GM06990 (cell line): ENCODE data around the gene JADE2.

Experiments used
- DNase-seq: peaks from one replicate; pipeline ENCODE4 v3.0.0-alpha.2; 2011; ENCODE audit not compliant: insufficient read length; ENCODE audit errors: extremely low read depth
- H3K27me3 ChIP-seq: replicated peaks from 2 replicates; pipeline ENCODE4 v1.6.0; 2011; ENCODE audit warnings: low read length; ENCODE audit not compliant: control insufficient read depth, insufficient read depth
- H3K36me3 ChIP-seq: 2 replicates; pipeline ENCODE4 v1.5.1; 2011; ENCODE audit warnings: low read length; ENCODE audit not compliant: control insufficient read depth, insufficient read depth
- H3K4me3 ChIP-seq: replicated peaks from 2 replicates; pipeline ENCODE4 v1.5.1; 2011; ENCODE audit warnings: low read depth, mild to moderate bottlenecking, control low read depth, low read length
- CTCF ChIP-seq: IDR thresholded peaks from 2 replicates; pipeline ENCODE4 v1.5.1; 2011; ENCODE audit warnings: low read length, control low read depth, mild to moderate bottlenecking, inconsistent platforms; ENCODE audit not compliant: insufficient read depth, poor library complexity, severe bottlenecking

The JADE2 gene

DNA sequence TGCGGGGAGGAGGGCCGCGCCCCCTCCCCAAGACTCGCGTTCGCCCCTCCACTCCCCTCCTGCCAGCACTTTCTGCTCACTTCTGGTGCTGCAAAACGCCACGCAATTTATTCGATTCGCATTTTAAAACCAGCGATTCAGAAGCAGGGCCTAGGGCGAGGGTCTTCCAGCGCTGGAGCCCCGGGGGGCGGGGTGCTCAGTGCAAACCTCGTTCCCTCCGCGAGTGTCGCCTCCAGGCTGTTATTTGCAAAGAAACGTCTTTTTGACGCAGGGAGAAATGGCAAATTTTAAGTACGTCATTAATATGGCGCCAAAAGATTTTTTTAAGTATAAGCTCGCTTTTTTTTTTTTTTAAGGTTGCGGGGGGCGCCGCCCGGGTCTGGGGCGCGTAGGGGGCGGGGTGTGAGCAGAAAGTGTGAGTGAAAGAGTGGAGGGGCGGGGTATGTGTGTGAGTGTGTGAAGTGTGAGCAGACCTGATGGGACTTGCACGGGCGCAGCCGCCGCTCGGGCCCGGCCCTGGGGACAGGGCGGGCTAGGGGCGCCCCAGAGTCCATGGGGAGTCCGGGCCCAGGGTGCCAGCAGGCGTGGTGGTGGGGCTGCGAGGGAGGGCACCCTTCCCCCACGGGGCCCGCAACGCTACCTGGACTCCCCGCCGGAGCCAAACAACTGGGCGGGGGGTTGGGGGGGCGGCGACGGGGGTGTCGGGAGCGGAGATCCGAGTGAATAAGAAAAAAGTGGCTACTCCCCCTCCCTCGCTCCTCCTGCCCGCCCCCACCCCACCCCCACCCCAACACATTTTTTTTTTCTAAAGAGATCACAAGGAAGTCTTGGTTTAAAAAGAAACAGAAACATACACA is at the start of gene JADE2:
Gene JADE2, plus strand, starts transcription at position 845 of the 857 bp plus-strand sequence. CDS start 10,188 bp downstream, outside the sequence.
- H3K4me3 ChIP-seq: peak within 1 kb of the TSS; percentile 90
- DNase-seq: peak; percentile 87
- H3K27me3 ChIP-seq: no peaks in the 10 kb centered on the region
- no peak for TF ChIP-seq CTCF
- no peaks in the 10 kb centered on the region for H3K36me3 ChIP-seq

- TF ChIP-seq CTCF: no peak
- H3K4me3 ChIP-seq: no peak overlapping the region
- H3K27me3 ChIP-seq: no peaks in the 10 kb centered on the region
- DNase-seq: no peak
- H3K36me3 ChIP-seq: no peaks in the 10 kb centered on the region
Measured at GRCh38 chr5:134477462-134478245, 47.8 kb upstream of the JADE2 start.

- no peak for DNase-seq
- no peaks in the 10 kb centered on the region for H3K27me3 ChIP-seq
- TF ChIP-seq CTCF: no peak
- no peak overlapping the region for H3K4me3 ChIP-seq
- H3K36me3 ChIP-seq: no peaks in the 10 kb centered on the region
Measured at GRCh38 chr5:134479839-134480238, 45.6 kb upstream of the JADE2 start.

DNA sequence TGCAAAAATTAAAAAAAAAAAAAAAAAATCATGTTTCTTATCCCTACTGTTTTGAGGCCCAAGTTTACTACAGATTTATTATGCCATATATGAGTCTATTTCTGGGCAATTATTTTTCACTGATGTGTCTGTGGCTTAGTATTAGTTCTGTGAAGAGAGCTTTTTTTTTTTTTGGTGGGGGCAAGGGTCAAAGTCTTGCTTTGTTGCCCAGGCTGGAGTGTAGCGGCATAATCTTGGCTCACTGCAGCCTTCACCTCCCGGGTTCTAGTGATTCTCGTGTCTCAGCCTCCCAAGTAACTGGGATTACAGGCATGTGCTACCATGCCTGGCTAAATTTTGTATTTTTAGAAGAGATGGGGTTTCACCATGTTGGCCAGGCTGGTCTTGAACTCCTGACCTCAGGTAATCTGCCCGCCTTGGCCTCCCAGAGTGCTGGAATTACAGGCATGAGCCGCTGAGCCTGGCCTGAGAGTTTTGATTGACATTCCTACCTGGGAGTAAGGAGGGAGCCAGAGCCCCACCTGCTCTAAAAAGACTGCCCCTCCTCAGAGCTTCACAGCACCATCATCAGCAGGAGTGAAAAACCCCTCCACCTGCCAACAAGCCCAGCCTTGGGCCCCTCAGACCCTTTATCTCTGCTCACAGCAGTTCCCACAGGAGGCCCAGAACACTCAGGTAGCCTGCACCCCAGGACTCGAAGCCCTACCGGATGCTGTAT is 36.1 kb upstream of the JADE2 start:
- no peak overlapping the region for H3K4me3 ChIP-seq
- no peak for DNase-seq
- no peak for TF ChIP-seq CTCF

GRCh38 chr5:134490255-134490924 is 35.1 kb upstream of the JADE2 start:
- Histone ChIP-seq H3K27me3 (no peaks in the 10 kb centered on the region), H3K4me3 (no peak overlapping the region), H3K36me3 (no peaks in the 10 kb centered on the region)
- no peak for TF ChIP-seq CTCF
- no peak for DNase-seq

More for the DNA sequence above, 36.1 kb upstream of the JADE2 start:
- Histone ChIP-seq H3K27me3 (no peaks in the 10 kb centered on the region), H3K36me3 (no peaks in the 10 kb centered on the region)
